ENCODE measurements around the gene GALNT10.
A peak's percentile ranks its signal among the peaks of the same experiment; 100 is the strongest.

GALNT10 gene

DNA sequence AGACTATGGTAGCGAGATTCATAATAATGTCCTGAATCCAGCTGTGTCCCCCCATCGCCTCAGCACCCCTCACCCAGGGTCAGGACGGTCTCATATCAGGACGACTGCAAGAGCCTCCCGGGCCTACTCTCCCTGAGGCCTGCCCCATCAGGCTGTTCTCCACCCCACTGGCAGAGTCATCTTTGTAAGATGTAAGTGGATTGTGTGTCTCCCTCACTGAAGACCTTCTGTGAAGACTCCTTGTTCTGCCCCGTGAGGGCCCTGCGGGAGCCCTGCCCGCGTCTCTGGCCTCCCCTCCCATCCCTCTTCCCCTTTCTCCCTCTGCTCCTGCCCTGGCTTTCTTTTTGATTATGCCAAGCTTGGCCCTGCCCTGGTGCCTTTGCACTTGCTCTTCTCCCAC, 211.4 kb downstream of the GALNT10 start:
- DNase-seq (ENCODE audit: low read depth in 2 of 2) = no peak
- no peak for TF ChIP-seq CTCF (IDR thresholded peaks at IDR 0.05; ENCODE audit: low read depth, low read length)
- H3K4me3 ChIP-seq (replicated peaks in 1 of 2; ENCODE audit: low read depth in 2 of 2, low read length in 2 of 2) = no peak overlapping the region

DNA sequence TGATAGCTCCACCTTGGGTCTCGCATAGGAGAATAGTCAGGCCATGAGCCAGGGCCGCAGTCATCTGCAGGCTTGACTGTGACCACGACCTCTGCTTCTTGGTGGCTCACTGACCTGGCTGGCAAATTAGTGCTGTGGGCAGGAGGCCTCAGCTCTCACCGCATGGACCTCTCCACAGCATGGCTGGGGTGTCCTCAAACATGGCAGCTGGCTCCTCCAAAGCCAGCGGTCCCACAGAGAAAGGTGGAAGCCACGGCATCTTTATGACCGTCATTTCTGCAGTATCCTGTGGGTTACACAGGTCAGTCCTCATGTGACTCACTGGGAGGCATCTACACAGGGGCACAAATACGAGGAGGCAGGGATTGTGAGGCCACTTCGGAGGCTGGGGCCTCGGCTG, 212.1 kb downstream of the GALNT10 start:
- H3K4me3 ChIP-seq (replicated peaks in 1 of 2; ENCODE audit: low read depth in 2 of 2, low read length in 2 of 2) = no peak overlapping the region
- DNase-seq (ENCODE audit: low read depth in 2 of 2) = no peak
- TF ChIP-seq CTCF (IDR thresholded peaks at IDR 0.05; ENCODE audit: low read depth, low read length) = no peak

DNA sequence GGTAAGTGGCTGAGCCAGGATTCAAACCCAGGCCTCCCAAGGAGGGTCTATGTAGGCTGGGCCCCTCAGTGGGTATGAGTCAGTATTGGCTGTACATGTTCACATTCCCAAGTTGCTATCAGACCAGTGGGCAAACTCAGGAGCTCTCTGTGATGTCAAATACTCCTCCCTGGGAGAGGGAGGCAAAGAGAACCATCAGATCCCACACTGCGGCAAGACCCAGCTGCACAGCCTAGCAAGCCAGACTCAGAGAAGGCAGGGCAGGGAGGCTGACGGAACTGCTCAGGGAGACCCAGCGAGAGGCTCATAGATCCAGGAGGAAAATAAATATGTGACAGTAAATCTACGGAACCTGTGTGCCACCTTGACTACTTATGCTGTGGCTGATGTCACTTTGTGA, 212.7 kb downstream of the GALNT10 start:
- H3K4me3 ChIP-seq (replicated peaks in 1 of 2; ENCODE audit: low read depth in 2 of 2, low read length in 2 of 2) = no peak overlapping the region
- no peak for TF ChIP-seq CTCF (IDR thresholded peaks at IDR 0.05; ENCODE audit: low read depth, low read length)
- DNase-seq (ENCODE audit: low read depth in 2 of 2) = no peak

DNA sequence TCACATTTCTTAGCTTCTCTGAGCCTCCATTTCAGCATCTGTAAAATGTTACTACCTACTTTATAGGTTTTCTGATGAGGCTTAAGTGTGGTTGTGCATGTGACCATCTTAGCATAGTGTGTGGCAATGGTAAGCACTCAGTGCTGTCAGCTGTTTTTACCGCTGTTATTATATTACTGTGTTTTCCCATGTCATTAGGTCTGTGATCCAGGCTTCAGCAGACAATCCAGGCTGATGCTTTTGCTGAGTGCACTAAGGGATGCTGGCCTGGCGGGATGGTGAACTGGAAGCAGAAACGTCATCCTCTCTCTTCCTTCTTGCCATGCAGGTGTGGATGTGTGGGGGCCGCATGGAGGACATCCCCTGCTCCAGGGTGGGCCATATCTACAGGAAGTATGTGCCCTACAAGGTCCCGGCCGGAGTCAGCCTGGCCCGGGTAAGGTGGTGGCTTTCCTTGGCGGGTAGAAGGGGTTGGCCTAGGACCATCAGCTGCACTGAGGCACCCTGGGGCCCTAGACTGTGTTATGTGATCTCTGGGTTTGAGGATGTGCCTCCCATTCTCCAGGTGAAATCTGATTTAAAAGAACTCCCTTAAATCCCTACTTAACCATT, 213.3 kb downstream of the GALNT10 start:
- DNase-seq (ENCODE audit: low read depth in 2 of 2) = no peak

GRCh38 chr5:154405078-154405792, 214.7 kb downstream of the GALNT10 start:
- peak overlapping the region; percentile 30 for H3K4me3 ChIP-seq (replicated peaks in 1 of 2; ENCODE audit: low read depth in 2 of 2, low read length in 2 of 2)
- TF ChIP-seq CTCF (IDR thresholded peaks at IDR 0.05; ENCODE audit: low read depth, low read length) = peak; percentile 87
- DNase-seq (ENCODE audit: low read depth in 2 of 2) = peak; percentile 80 to 82

More for the DNA sequence above, 213.3 kb downstream of the GALNT10 start:
- H3K4me3 ChIP-seq (replicated peaks in 1 of 2; ENCODE audit: low read depth in 2 of 2, low read length in 2 of 2) = no peak overlapping the region
- TF ChIP-seq CTCF (IDR thresholded peaks at IDR 0.05; ENCODE audit: low read depth, low read length) = no peak

- peak in 1 of 2 donors; percentile 19 for DNase-seq (ENCODE audit: low read depth in 2 of 2)
- no peak overlapping the region for H3K4me3 ChIP-seq (replicated peaks in 1 of 2; ENCODE audit: low read depth in 2 of 2, low read length in 2 of 2)
- no peak for TF ChIP-seq CTCF (IDR thresholded peaks at IDR 0.05; ENCODE audit: low read depth, low read length)
Observed at GRCh38 chr5:154406231-154406630, 215.7 kb downstream of the GALNT10 start.

All from cardiac fibroblast (primary cell).